ENCODE results near the gene GPR12. TPM values are rescaled to one million over a fixed set of nuclear protein-coding genes. Genes with fewer than 3 reads are reported as not detected.

Gene GPR12
- total RNA-seq (2014; rRNA removed; shearing (Covaris generic)), result not detected in 2 replicates

DNA sequence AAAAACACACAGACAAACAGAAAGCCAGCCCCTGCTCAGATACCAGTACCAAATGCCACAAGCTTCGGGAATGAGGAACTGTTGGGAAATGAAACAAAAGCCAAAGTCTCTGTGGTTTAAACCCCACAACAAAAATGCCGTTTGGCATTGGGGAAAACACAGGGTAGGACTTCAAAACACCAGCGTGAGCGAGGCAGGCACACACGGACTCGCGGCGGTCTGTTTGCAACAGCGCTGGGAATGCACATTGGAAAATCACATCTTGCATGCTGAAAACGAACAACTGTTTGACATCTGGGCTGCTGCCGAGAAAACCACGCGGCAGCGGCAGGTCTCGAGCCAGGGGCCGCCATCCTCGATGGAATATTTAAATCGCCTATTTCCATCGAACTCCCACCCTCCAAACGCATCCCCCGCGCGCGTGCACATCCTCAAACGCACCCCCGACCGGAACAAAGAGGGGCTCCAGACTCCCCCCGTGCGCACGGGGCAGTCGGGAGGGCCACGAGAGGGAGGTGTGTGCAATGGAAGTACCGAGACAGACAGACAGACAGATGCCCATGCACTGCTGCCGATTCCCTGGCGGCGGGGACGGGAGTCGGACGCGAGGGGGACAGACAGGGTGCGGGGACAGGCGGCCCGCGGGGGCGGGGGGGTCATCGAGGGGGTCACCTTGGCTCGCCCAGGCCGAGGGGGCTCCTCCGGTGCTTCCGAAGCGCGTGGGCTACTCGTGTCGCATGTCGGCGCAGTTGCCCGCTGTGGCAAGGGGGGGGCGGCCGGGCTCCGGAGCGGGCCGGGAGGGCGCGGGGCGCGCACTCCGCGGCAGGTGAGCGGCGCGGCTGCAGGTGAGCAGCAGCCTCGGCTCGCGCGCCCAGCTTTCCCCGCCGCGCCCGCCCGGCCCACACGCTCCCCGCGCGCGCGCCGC is at the start of gene GPR12:
Gene GPR12 (minus strand): TSS at position 880 of the 925 bp plus-strand sequence. CDS start 959 bp downstream, outside the sequence.
- DNase-seq (ENCODE audit: low read depth), result peak; percentile 8

- DNase-seq (ENCODE audit: low read depth), result no peak
Measured at GRCh38 chr13:26810095-26810494, 49.5 kb upstream of the GPR12 start.

- DNase-seq (ENCODE audit: low read depth), result no peak
Measured at GRCh38 chr13:26806891-26807290, 46.3 kb upstream of the GPR12 start.

- no peak for DNase-seq (ENCODE audit: low read depth)
Measured at GRCh38 chr13:26787961-26788360, 27.4 kb upstream of the GPR12 start.

DNA sequence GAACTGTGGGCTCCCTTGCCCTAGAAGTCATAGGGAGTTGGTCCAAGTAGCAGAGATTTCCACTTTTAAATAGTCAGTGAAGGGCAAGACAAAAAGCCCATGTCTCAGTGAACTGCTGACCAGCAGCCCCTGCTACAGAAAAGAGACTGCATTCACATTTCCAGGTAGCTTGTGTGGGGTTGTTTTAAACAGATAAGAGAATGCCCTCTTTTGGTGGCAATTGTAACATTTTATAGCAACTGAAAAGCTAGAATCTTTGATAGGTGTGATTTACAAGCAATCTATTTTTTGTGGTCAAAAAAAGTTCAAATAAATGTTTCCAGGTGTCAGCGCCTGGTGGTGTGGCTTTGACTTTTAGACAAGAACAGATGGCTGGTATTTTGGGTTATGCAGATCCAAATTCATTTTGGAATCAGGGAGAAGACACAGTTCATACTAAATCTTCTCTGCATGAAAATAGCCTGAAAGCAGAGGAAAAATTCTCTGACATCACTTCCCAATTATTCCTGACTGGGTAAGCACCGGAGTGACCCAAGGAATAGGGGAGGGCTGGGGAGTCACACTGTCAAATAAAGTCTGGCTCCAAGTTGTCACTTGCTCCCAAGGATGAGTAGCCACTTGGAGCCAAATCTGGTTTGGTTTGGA is 26.2 kb upstream of the GPR12 start:
- DNase-seq (ENCODE audit: low read depth), result no peak

DNA sequence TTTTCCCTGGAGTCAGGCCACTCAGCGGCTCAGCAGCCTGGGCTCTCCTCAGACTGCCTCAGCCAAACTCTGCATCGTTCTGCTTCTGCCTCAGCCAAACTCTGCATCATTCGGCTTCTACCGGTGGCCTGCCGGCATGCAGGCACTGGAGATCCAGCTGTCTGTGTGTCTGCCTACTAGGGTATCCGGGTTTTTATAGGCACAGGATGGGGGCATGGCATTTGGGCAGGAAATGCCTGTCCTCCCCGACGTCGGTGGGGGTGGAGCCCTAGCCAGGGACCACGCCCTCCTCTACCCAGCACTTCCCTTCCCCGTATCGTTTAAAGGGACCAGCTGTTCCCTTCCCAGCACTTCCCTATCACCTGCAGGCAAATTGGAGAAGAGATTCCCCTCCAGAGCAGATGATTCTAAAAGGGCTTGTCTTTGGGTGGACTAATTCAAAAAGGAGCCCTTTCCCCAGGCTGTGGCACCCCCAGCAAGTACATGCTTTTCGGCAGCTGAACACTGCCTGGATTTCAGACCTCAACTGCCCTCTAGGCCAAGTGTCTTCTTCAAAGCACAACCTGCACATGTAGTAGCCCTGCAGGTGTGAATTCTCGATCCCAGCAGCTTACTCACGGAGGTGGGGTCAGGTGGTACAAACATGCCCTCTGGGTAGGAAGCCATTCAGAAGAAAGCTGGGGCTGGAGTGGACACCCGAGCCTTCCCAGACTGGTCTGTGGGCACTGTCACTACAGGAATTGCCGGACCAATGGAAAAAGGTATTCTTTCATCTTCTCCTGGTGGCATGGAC is 25.4 kb upstream of the GPR12 start:
- DNase-seq (ENCODE audit: low read depth), result peak; percentile 30

DNA sequence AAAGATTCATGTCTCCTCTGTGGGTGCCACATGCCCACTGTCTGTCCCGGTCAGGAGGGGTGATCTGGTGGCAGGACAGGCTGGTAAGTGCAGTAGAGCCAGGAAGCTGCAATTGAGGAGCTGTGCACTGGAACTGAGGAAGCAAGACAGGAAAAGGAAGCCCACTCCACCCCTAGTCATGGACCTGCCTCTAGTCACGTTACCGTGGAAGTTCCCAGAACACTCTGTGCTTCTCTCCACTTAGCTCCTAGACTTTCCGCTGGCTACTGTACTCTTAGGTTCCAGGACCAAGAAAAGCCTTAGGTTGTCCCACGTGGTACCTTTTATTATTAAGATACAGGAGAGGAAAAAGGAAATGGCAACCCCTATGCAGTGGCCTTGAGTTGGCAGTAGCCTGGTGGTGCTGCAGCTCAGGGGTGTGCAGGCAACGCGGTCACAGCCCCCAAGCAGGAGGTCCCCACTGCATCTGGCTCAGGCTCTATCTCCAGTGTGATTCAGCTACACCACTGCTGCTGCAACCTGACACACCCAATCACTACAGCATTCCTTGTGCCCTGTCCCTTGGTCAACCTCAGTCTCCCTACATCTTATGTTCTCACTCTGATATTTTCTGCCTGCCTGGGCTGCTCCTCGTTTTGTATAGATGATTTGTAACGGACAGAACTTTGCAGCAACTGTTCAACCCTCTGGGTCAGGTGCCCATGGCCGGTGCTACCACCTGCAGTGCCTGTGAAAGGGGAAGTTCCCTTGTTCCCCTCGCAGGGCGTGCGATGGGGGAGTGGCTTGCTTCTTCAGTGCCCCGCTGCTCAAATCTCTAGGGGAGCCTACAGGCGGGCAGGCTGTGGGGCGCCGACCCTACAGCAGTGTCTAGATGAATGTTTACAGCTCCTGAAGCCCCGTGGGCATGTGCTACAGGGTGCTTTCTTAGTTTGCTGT is 24.4 kb upstream of the GPR12 start:
- DNase-seq (ENCODE audit: low read depth), result no peak

- no peak for DNase-seq (ENCODE audit: low read depth)
Measured at GRCh38 chr13:26780411-26780810, 19.8 kb upstream of the GPR12 start.

- DNase-seq (ENCODE audit: low read depth), result no peak
Measured at GRCh38 chr13:26779321-26779720, 18.7 kb upstream of the GPR12 start.

GRCh38 chr13:26772531-26772930 is 11.9 kb upstream of the GPR12 start:
- DNase-seq (ENCODE audit: low read depth), result no peak

DNA sequence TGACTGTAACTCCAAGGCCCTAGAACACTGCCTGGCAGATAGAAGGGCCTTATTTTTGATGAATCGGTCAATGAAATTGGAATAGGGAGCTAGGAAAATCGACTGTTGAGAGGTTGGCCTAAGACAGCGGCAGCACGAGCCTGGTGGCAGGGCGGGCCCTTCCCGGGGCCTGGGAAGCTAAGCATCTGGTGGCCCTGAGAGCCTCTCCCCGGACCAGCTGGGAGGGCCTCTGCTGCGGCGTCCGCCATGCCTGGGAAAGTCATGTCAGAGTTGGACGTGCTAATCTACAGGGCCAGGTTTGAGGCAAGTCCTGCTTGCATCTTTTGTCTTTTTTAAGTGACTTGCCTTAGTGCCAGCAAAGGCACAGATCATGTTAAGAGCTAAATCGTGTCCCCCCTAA is 11.2 kb upstream of the GPR12 start:
- no peak for DNase-seq (ENCODE audit: low read depth)

DNA sequence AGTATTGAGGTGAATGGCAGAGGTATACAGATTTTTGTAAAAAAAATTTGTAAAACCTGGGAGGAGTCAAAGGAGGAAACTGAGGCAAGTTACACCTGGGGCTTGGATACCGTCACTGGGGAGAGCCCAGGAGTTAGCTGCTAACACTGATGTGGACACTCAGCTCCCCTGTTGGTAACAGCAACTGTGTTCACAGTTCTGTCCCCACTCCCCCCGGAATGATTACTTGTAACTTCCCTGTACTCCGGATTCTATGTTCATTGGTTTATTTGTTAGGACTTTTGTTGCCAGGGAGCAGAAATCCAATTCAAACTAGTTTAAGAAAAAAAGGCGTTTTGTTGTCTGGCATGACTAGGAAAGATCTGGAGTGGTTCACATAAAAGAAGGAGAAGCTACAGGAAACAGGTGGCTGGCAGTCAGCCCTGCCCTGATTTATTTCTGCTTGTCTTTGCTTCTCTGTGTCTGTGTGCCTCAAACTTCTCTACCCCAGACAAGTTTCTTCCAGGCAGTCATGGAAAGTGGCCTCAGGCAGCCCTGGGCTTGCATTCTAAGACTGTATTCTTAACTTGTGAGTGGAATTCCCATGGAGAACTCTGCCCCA is 2.3 kb upstream of the GPR12 start:
- no peak for DNase-seq (ENCODE audit: low read depth)

- no peak for DNase-seq (ENCODE audit: low read depth)
Measured at GRCh38 chr13:26760832-26761582, 421 bp upstream of the GPR12 start.

DNA sequence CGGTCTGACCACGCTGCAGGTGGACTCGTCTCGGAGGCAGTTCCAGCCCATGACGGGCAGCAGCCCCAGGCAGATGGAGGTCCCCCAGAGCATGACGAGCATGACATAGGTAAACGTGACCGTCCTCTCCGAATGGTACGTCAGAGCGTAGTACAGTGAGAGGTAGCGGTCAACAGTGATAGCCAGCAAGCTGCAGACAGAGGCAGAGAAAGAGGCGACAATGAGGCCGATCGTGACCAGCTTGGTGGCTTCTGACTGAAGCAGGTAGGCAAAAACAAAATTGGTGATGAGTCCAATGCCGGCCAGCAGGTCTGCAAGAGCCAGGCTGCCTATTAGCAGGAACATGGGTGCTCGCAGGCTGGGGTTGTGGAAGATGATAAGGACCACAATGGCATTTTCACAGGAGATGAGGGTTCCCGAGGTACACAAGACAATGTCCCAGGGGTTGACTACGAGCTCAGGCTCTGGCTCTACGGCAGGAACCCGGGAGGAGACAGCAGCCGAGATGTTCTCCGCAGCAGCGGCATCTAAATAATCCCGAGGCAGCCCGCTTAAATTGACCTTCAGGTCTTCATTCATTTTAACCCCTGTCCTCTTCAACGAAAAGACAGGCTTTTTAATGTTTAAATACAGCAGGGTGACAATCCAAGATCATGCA is 1.2 kb downstream of the GPR12 start:
- DNase-seq (ENCODE audit: low read depth), result no peak

DNA sequence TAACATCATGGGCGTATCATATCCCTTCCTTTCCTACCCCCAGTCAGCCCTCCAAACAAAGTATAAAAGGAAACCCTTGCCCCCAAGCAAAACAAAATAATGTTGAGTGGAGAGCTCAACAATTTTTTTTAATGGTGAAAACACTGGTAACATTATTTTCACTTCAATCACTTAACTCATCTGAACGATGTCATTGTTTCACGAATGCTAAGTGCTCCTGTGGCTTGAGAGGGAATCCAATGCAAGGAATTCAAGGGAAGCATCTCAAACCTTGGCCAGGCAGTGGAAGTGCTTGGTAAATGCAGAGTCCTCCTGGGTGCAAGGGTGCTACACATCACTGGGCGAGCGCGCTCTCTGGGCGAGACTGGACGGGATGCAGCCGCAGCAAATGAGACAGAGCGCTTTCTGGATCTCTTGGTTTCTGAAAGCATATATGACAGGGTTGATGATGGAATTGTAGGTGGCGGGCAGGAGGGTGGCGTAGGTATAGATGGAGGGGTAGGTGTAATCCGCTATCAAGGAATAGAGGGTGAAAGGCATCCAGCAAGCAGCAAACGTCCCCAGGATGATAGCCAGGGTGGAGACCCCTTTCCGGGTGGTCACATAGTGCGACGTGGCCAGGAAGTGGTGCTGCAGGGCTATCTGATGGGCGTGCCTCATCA is 2.0 kb downstream of the GPR12 start:
- DNase-seq (ENCODE audit: low read depth), result no peak

DNA sequence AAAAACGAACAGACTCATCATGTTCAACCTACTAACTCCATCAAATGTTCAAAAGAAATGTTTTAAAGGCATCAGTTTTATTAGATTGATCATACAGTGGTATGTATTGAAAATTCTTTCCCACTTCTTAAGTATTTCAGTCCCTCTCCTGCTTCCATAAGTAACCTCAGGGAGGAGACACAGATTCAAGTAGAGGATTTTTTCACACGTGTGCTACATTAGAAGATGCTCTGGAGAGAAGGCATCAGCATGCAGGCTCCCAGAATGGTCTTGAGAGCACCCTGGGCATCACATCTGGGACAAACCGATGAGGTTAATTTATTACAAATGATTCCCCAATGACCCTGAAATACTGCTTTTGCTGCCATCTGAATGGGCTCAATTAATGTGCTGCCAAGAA is 3.6 kb downstream of the GPR12 start:
- DNase-seq (ENCODE audit: low read depth), result no peak

DNA sequence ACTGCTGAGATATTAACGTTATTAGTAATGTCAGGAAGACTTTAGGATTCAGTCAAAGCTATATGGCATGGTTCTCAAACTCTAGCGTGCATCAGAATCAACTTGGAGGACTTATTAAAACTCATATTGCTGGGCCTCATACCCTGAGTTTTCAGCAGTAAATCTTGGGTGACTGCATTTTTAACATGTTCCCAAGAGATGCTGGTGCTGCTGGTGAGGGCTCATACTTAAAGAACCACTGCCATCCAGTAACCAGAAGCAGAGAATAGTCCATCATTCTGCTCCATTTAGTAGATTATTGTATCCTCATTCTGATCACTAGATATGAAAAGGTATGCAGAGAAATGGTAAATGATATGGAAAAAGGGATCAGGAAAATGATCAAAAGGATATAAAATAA is 7.9 kb downstream of the GPR12 start:
- no peak for DNase-seq (ENCODE audit: low read depth)

- no peak for DNase-seq (ENCODE audit: low read depth)
Measured at GRCh38 chr13:26749905-26750304, 10.7 kb downstream of the GPR12 start.

DNA sequence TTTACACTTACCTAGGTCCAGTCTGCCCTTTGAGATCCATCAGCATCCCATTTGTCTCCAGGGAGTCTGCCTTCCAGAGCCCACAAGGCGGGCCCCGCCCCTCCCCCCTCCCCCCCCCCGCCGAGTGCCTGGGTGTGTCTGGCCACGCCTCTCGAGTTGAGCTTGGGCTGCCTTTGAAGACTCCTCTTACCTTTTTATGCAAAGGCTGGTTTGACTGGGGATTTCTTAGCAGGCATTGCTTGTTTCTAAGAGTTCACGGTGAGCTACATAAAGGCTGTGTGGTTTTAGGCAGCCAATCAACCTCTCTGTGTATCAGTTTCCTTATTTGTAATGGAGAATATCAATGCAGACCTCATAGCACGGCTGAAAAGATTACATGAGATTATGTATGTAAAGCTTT is 11.3 kb downstream of the GPR12 start:
- no peak for DNase-seq (ENCODE audit: low read depth)
